Vagina (tissue), 2 donors: ENCODE data around the gene PRODH. TPM values are rescaled to one million over a fixed set of nuclear protein-coding genes. Genes with fewer than 3 reads are reported as not detected.
"Not testable (repeated sequence)": the region's sequence is repeated elsewhere in the genome, so short reads cannot be mapped to it uniquely, and the experiment has no call there.

Experiments
- DNase-seq, 2 donors: peaks; one replicate each; pipeline ENCODE4 v3.0.0-alpha.2; 2017; ENCODE audit errors: extremely low spot score in 2 of 2
- H3K27ac ChIP-seq: fragments of 200-600 bp; sonication (generic); one replicate; pipeline ENCODE4 v1.5.1; 2019
- H3K27me3 ChIP-seq: fragments of 200-600 bp; sonication (generic); one replicate; pipeline ENCODE4 v1.5.1; 2019
- H3K36me3 ChIP-seq, 2 donors: fragments of 200-600 bp; sonication (generic); one replicate each; pipeline ENCODE4 v1.5.1; 2017 to 2019
- H3K4me1 ChIP-seq: fragments of 200-600 bp; sonication (generic); one replicate; pipeline ENCODE4 v1.5.1; 2019
- H3K4me3 ChIP-seq, 2 donors: fragments of 200-600 bp; sonication (generic); 1 replicate in 1 of 2; 2 replicates in 1 of 2; pipeline ENCODE4 v1.5.1; 2016 to 2019
- H3K9me3 ChIP-seq: fragments of 200-600 bp; sonication (generic); one replicate; pipeline ENCODE4 v1.5.1; 2019
- CTCF ChIP-seq, 3 experiments: fragments of 450-650 bp in 2 of 3; fragments of 200-600 bp in 1 of 3; sonication (generic) in 1 of 3; IDR thresholded peaks; one replicate each; pipeline ENCODE4 v1.5.1; 2017 to 2019; ENCODE audit warnings: antibody characterized with exemption in 3 of 3, mild to moderate bottlenecking in 2 of 3, moderate library complexity in 2 of 3
- POLR2A ChIP-seq, 2 donors: fragments of 450-650 bp; IDR thresholded peaks; one replicate each; pipeline ENCODE4 v1.6.1; 2017; ENCODE audit warnings: antibody characterized with exemption in 2 of 2, mild to moderate bottlenecking in 2 of 2, moderate library complexity in 2 of 2
- POLR2AphosphoS5 ChIP-seq, 2 donors: sonication (generic); formaldehyde crosslinking; IDR thresholded peaks; one replicate each; pipeline ENCODE4 v1.9.0; 2017; ENCODE audit warnings: antibody characterized with exemption in 2 of 2, mild to moderate bottlenecking in 2 of 2, low read depth in 1 of 2; ENCODE audit not compliant: insufficient read depth in 1 of 2
- intact Hi-C: fragments of 100-400 bp; cut with DNase I; formaldehyde crosslinking; loops from one replicate; pipeline ENCODE4 v1.15.1; 2023
- total RNA-seq: library from RNA; depleted of rRNA; stranded (reverse); fragments of >200 nt; gene quantifications from one replicate; pipeline ENCODE4 v1.2.3, GENCODE V29; 2016

Gene PRODH
- total RNA-seq, 1 donor from 2014 or later = 17.4 TPM

- DNase-seq = no peak
- Histone ChIP-seq H3K9me3 (no peaks in the 10 kb centered on the region), H3K27me3 (no peaks in the 10 kb centered on the region), H3K36me3 (no peaks in the 10 kb centered on the region), H3K27ac (no peak overlapping the region), H3K4me1 (no peaks in the 10 kb centered on the region), H3K4me3 (no peak overlapping the region)
- TF ChIP-seq POLR2AphosphoS5 (IDR thresholded peaks at IDR 0.05; ENCODE audit: insufficient read depth in 1 of 2, low read depth in 1 of 2) (no peak), POLR2A (IDR thresholded peaks at IDR 0.05) (no peak), CTCF (IDR thresholded peaks at IDR 0.05) (no peak)
- intact Hi-C loops = no loop called here
Observed at GRCh38 chr22:18952022-18952421, 15.9 kb upstream of the PRODH start.

- Histone ChIP-seq H3K27me3 (no peaks in the 10 kb centered on the region), H3K27ac (no peak overlapping the region), H3K4me1 (no peaks in the 10 kb centered on the region), H3K4me3 (no peak overlapping the region), H3K9me3 (no peaks in the 10 kb centered on the region), H3K36me3 (no peaks in the 10 kb centered on the region)
- intact Hi-C loops = no loop called here
- TF ChIP-seq POLR2A (IDR thresholded peaks at IDR 0.05) (no peak), POLR2AphosphoS5 (IDR thresholded peaks at IDR 0.05; ENCODE audit: insufficient read depth in 1 of 2, low read depth in 1 of 2) (no peak), CTCF (IDR thresholded peaks at IDR 0.05) (no peak)
- DNase-seq = no peak
Observed at GRCh38 chr22:18950141-18950540, 14.0 kb upstream of the PRODH start.

- H3K4me1 ChIP-seq = no peaks in the 10 kb centered on the region
- no peak overlapping the region for H3K27ac ChIP-seq
- intact Hi-C loops = no loop called here
- no peak overlapping the region for H3K4me3 ChIP-seq
- no peaks in the 10 kb centered on the region for H3K27me3 ChIP-seq
- H3K9me3 ChIP-seq = no peaks in the 10 kb centered on the region
- no peak for TF ChIP-seq CTCF (IDR thresholded peaks at IDR 0.05)
- TF ChIP-seq POLR2AphosphoS5 (IDR thresholded peaks at IDR 0.05; ENCODE audit: insufficient read depth in 1 of 2, low read depth in 1 of 2) = no peak
- no peak for TF ChIP-seq POLR2A (IDR thresholded peaks at IDR 0.05)
- DNase-seq = no peak
- H3K36me3 ChIP-seq = no peaks in the 10 kb centered on the region
Observed at GRCh38 chr22:18947905-18948304, 11.8 kb upstream of the PRODH start.

GRCh38 chr22:18947105-18947504, 11.0 kb upstream of the PRODH start:
- H3K9me3 ChIP-seq, intact Hi-C loops, H3K36me3 ChIP-seq, H3K4me1 ChIP-seq, H3K27me3 ChIP-seq, H3K4me3 ChIP-seq, DNase-seq, H3K27ac ChIP-seq: not testable (repeated sequence)

GRCh38 chr22:18938691-18939090, 2.6 kb upstream of the PRODH start:
- H3K4me1 ChIP-seq, H3K27ac ChIP-seq, intact Hi-C loops, H3K27me3 ChIP-seq, H3K4me3 ChIP-seq, H3K36me3 ChIP-seq, DNase-seq, H3K9me3 ChIP-seq: not testable (repeated sequence)

GRCh38 chr22:18934688-18935087, 1.4 kb downstream of the PRODH start:
- H3K27ac ChIP-seq, H3K36me3 ChIP-seq, DNase-seq, H3K9me3 ChIP-seq, intact Hi-C loops, H3K4me1 ChIP-seq, H3K4me3 ChIP-seq, H3K27me3 ChIP-seq: not testable (repeated sequence)

GRCh38 chr22:18933914-18934313, 2.2 kb downstream of the PRODH start:
- no peaks in the 10 kb centered on the region for H3K9me3 ChIP-seq
- H3K27me3 ChIP-seq = no peaks in the 10 kb centered on the region
- H3K4me3 ChIP-seq = no peak overlapping the region
- no peak for DNase-seq
- no peak for TF ChIP-seq CTCF (IDR thresholded peaks at IDR 0.05)
- TF ChIP-seq POLR2AphosphoS5 (IDR thresholded peaks at IDR 0.05; ENCODE audit: insufficient read depth in 1 of 2, low read depth in 1 of 2) = no peak
- TF ChIP-seq POLR2A (IDR thresholded peaks at IDR 0.05) = no peak
- H3K36me3 ChIP-seq = no peaks in the 10 kb centered on the region
- intact Hi-C loops = no loop called here
- H3K27ac ChIP-seq = no peak overlapping the region
- H3K4me1 ChIP-seq = no peaks in the 10 kb centered on the region
